Kidney (tissue), 14 donors: Measurements from ENCODE around the gene CYS1. TPM values are rescaled to one million over a fixed set of nuclear protein-coding genes. Genes with fewer than 3 reads are reported as not detected.

Experiments used
- DNase-seq, 5 donors: peaks; one replicate each; pipeline ENCODE4 v3.0.0-alpha.2; 2013 to 2020
- FAIRE-seq: peaks from 2 replicates; lab custom pipeline; 2012; peaks lifted over from hg19 to GRCh38; lab: Jason Lieb, UNC
- H3K27ac ChIP-seq, 2 donors: one replicate each; pipeline ENCODE4 v1.7.0; 2013; ENCODE audit warnings: low read depth in 2 of 2, low read length in 2 of 2, inconsistent platforms in 1 of 2
- H3K27me3 ChIP-seq: one replicate; pipeline ENCODE4 v1.7.1; 2013; ENCODE audit warnings: low read length, inconsistent platforms; ENCODE audit not compliant: control insufficient read depth, insufficient read depth
- H3K36me3 ChIP-seq, 3 donors: one replicate each; pipeline versions ENCODE4 v1.7.0 to v1.7.1; 2013; ENCODE audit warnings: low read length in 3 of 3, control low read depth in 1 of 3, inconsistent platforms in 1 of 3; ENCODE audit not compliant: insufficient read depth in 3 of 3, control insufficient read depth in 2 of 3
- H3K4me1 ChIP-seq, 3 donors: one replicate each; pipeline versions ENCODE4 v1.7.0 to v1.7.1; 2013; ENCODE audit warnings: low read length in 3 of 3, inconsistent platforms in 1 of 3, low read depth in 1 of 3; ENCODE audit not compliant: control insufficient read depth in 2 of 3, insufficient read depth in 2 of 3
- H3K4me3 ChIP-seq, 3 donors: one replicate each; pipeline versions ENCODE4 v1.7.0 to v1.8.1; 2013; ENCODE audit warnings: low read length in 3 of 3, control low read depth in 1 of 3, inconsistent platforms in 1 of 3
- H3K9ac ChIP-seq, 3 donors: one replicate each; pipeline versions ENCODE4 v1.7.0 to v1.7.1; 2013; ENCODE audit warnings: low read length in 3 of 3, control low read depth in 1 of 3, inconsistent platforms in 1 of 3
- H3K9me3 ChIP-seq, 3 donors: one replicate each; pipeline versions ENCODE4 v1.7.0 to v1.7.1; 2013; ENCODE audit warnings: low read length in 3 of 3, control low read depth in 1 of 3, inconsistent platforms in 1 of 3; ENCODE audit not compliant: control insufficient read depth in 2 of 3, insufficient read depth in 1 of 3
- intact Hi-C: fragments of 100-400 bp; cut with DNase I; formaldehyde crosslinking; loops from one replicate; pipeline ENCODE4 v1.11.1; 2022
- polyA plus RNA-seq: library from polyadenylated mRNA; stranded (reverse); fragments of 350-450 nt; fragmentation: Illumina TruSeq; extraction: RNeasy Lipid Tissue Mini Kit (QIAGEN cat#74804); gene quantifications from one replicate; pipeline ENCODE4 v1.2.3, GENCODE V29; 2014; ENCODE audit warnings: low read depth, low replicate concordance; ENCODE audit not compliant: insufficient read depth
- total RNA-seq: library from RNA; stranded (reverse); fragmentation: NEBNext Ultra II Directional; extraction: Animal tissue kit (Norgen Biotek cat#: 25700); gene quantifications from one replicate; pipeline ENCODE4 v1.2.1, GENCODE V29; 2021
- TF ChIP-seq, protein P1 (sequence below): IDR thresholded peaks from 3 replicates; pipeline ENCODE4 v1.5.1; 2012; ENCODE audit warnings: mild to moderate bottlenecking, moderate library complexity, borderline replicate concordance; ENCODE audit not compliant: insufficient read depth; ENCODE audit errors: extremely low read depth
- donor health status: control.
- donor health status: control.
- donor health status: control.
- donor health status: control.
- donor health status: control.
- donor health status: DM: yes; HTN: yes; CAD: no.
- donor health status: Normal renal cell carcinoma (clear cell type).

Gene CYS1
- total and polyA plus RNA-seq, 2 donors from 2014 or later = 245 to 276 TPM

GRCh38 chr2:10027660-10028330, 52.4 kb downstream of the CYS1 start:
- no peak overlapping the region for H3K27ac ChIP-seq
- intact Hi-C loops = no loop called here
- TF ChIP-seq, protein P1, sequence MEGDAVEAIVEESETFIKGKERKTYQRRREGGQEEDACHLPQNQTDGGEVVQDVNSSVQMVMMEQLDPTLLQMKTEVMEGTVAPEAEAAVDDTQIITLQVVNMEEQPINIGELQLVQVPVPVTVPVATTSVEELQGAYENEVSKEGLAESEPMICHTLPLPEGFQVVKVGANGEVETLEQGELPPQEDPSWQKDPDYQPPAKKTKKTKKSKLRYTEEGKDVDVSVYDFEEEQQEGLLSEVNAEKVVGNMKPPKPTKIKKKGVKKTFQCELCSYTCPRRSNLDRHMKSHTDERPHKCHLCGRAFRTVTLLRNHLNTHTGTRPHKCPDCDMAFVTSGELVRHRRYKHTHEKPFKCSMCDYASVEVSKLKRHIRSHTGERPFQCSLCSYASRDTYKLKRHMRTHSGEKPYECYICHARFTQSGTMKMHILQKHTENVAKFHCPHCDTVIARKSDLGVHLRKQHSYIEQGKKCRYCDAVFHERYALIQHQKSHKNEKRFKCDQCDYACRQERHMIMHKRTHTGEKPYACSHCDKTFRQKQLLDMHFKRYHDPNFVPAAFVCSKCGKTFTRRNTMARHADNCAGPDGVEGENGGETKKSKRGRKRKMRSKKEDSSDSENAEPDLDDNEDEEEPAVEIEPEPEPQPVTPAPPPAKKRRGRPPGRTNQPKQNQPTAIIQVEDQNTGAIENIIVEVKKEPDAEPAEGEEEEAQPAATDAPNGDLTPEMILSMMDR = no peak
- no peaks in the 10 kb centered on the region for H3K27me3 ChIP-seq
- no peak for FAIRE-seq
- H3K9ac ChIP-seq = no peak overlapping the region
- H3K9me3 ChIP-seq = no peaks in the 10 kb centered on the region
- DNase-seq = no peak
- H3K4me1 ChIP-seq = peaks cover 0 to 7% (median 0%) of the 10 kb centered on the region in 3 donors
- H3K36me3 ChIP-seq = no peaks in the 10 kb centered on the region
- H3K4me3 ChIP-seq = no peak overlapping the region

GRCh38 chr2:10026940-10027569, 53.2 kb downstream of the CYS1 start:
- no peak for DNase-seq
- intact Hi-C loops = no loop called here
- Histone ChIP-seq H3K4me3 (no peak overlapping the region), H3K9me3 (no peaks in the 10 kb centered on the region), H3K36me3 (no peaks in the 10 kb centered on the region), H3K27me3 (no peaks in the 10 kb centered on the region), H3K4me1 (peaks cover 0 to 7% (median 0%) of the 10 kb centered on the region in 3 donors), H3K27ac (no peak overlapping the region), H3K9ac (no peak overlapping the region)
- FAIRE-seq = no peak
- TF ChIP-seq, protein P1 = no peak

- Histone ChIP-seq H3K4me3 (no peak overlapping the region), H3K27me3 (no peaks in the 10 kb centered on the region), H3K9ac (no peak overlapping the region), H3K4me1 (no peaks in the 10 kb centered on the region), H3K27ac (peak overlapping the region; percentile 1 to 8), H3K36me3 (no peaks in the 10 kb centered on the region), H3K9me3 (no peaks in the 10 kb centered on the region)
- intact Hi-C loops = no loop called here
- TF ChIP-seq, protein P1 = no peak
- FAIRE-seq = no peak
- peak in 1 of 5 donors; percentile 37 for DNase-seq
Observed at GRCh38 chr2:10022966-10023662, 57.1 kb downstream of the CYS1 start.
